ENCODE measurements around the gene ELF4.

The ELF4 gene

GRCh38 chrX:130100180-130100579 is 10.1 kb downstream of the ELF4 start:
- DNase-seq (ENCODE audit: low read depth, low spot score), result no peak
- TF ChIP-seq CTCF (IDR thresholded peaks at IDR 0.05; ENCODE audit: insufficient read depth, low read length, missing control alignments), result no peak
- no peak overlapping the region for H3K4me3 ChIP-seq (ENCODE audit: low read depth, low read length)
- ChIA-PET CTCF (interaction anchor here (2.2 kb wide), 1 partner anchor 19 kb away, joined by 5 read pairs; no protein-coding TSS in a partner anchor), POLR2A (no interaction called here)

GRCh38 chrX:130098210-130098552 is 12.1 kb downstream of the ELF4 start:
- POLR2A ChIA-PET, result no interaction called here
- CTCF ChIA-PET, result interaction anchor here (1.1 to 2.2 kb wide), 5 partner anchors 8 to 88 kb away, joined by 3 to 5 read pairs (median 4); no protein-coding TSS in a partner anchor
- TF ChIP-seq CTCF (IDR thresholded peaks at IDR 0.05; ENCODE audit: insufficient read depth, low read length, missing control alignments), result no peak
- no peak overlapping the region for H3K4me3 ChIP-seq (ENCODE audit: low read depth, low read length)
- no peak for DNase-seq (ENCODE audit: low read depth, low spot score)

- no peak for TF ChIP-seq CTCF (IDR thresholded peaks at IDR 0.05; ENCODE audit: insufficient read depth, low read length, missing control alignments)
- no peak overlapping the region for H3K4me3 ChIP-seq (ENCODE audit: low read depth, low read length)
- ChIA-PET POLR2A (no interaction called here), CTCF (interaction anchor here (1.1 to 1.6 kb wide), 3 partner anchors 9 to 37 kb away, joined by 3 to 4 read pairs (median 4); no protein-coding TSS in a partner anchor)
- no peak for DNase-seq (ENCODE audit: low read depth, low spot score)
These were observed 12.6 kb downstream of the ELF4 start for GRCh38 chrX:130097507-130098209.

- ChIA-PET CTCF (interaction anchor here (1.7 kb wide), 1 partner anchor 14 kb away, joined by 6 read pairs; no protein-coding TSS in a partner anchor), POLR2A (no interaction called here)
- no peak overlapping the region for H3K4me3 ChIP-seq (ENCODE audit: low read depth, low read length)
- TF ChIP-seq CTCF (IDR thresholded peaks at IDR 0.05; ENCODE audit: insufficient read depth, low read length, missing control alignments), result no peak
- no peak for DNase-seq (ENCODE audit: low read depth, low spot score)
These were observed 14.9 kb downstream of the ELF4 start for GRCh38 chrX:130095249-130096030.

- no peak overlapping the region for H3K4me3 ChIP-seq (ENCODE audit: low read depth, low read length)
- DNase-seq (ENCODE audit: low read depth, low spot score), result no peak
- CTCF ChIA-PET, result interaction anchor here (1.7 kb wide), 1 partner anchor 13 kb away, joined by 6 read pairs; no protein-coding TSS in a partner anchor
- POLR2A ChIA-PET, result no interaction called here
- TF ChIP-seq CTCF (IDR thresholded peaks at IDR 0.05; ENCODE audit: insufficient read depth, low read length, missing control alignments), result no peak
These were observed 15.6 kb downstream of the ELF4 start for GRCh38 chrX:130094696-130095095.

- POLR2A ChIA-PET, result no interaction called here
- no peak for TF ChIP-seq CTCF (IDR thresholded peaks at IDR 0.05; ENCODE audit: insufficient read depth, low read length, missing control alignments)
- H3K4me3 ChIP-seq (ENCODE audit: low read depth, low read length), result no peak overlapping the region
- no peak for DNase-seq (ENCODE audit: low read depth, low spot score)
- CTCF ChIA-PET, result no interaction called here
These were observed 17.0 kb downstream of the ELF4 start for GRCh38 chrX:130093271-130093670.

Data from AG04449 (cell line).